HepG2 (cell line): Measurements from ENCODE around the gene SAMD4A. TPM values are rescaled to one million over a fixed set of nuclear protein-coding genes. Genes with fewer than 3 reads are reported as not detected.

Experiments
- ATAC-seq: fragments of 200-7000 bp; cut with Tn5 transposase; 3 replicates; pipeline ENCODE4 v1.9.1; 2020; ENCODE audit warnings: mild to moderate bottlenecking, moderate library complexity
- BruUV-seq: library from RNA; stranded (reverse); fragments of 400-500 nt; replicated peaks from 2 replicates; lab custom pipeline; 2021; lab: Mats Ljungman, UMichigan
- CTCF ChIA-PET: fragments of 300-600 bp; formaldehyde crosslinking; extraction: SDS; loops from one replicate; lab custom pipeline; 2021; ENCODE audit warnings: low total read pairs, inconsistent platforms, low intra/inter-chr PET ratio; lab: Yijun Ruan, JAX
- POLR2A ChIA-PET: fragments of 350-600 bp; sonication (Branson Sonifier 250); formaldehyde crosslinking; loops from one replicate; lab custom pipeline; 2020; ENCODE audit warnings: antibody characterized with exemption, inconsistent platforms; lab: Yijun Ruan, JAX
- DNase-seq: peaks from one replicate; pipeline ENCODE4 v3.0.0-alpha.2; 2015; ENCODE audit warnings: low spot score
- FAIRE-seq: peaks from 3 replicates; lab custom pipeline; 2011; peaks lifted over from hg19 to GRCh38; lab: Jason Lieb, UNC
- H2AFZ ChIP-seq: one replicate; pipeline ENCODE4 v1.6.1; 2011; ENCODE audit warnings: low read length, inconsistent platforms
- H3K27ac ChIP-seq: fragments of 300-600 bp; 3 replicates; pipeline ENCODE4 v1.8.0; 2011; ENCODE audit warnings: mixed run types, mild to moderate bottlenecking, mixed read lengths, low read length, inconsistent platforms; ENCODE audit not compliant: insufficient read depth; ENCODE audit errors: extremely low read length
- H3K27me3 ChIP-seq, 2 experiments: fragments of 200-600 bp in 1 of 2; 2 replicates in 1 of 2; 3 replicates in 1 of 2; pipeline versions ENCODE4 v1.6.0 to v1.8.0; 2011; ENCODE audit warnings: low read length in 2 of 2, mild to moderate bottlenecking in 2 of 2, moderate library complexity in 2 of 2, inconsistent platforms in 1 of 2; ENCODE audit not compliant: insufficient read depth in 2 of 2, control insufficient read depth in 1 of 2
- H3K36me3 ChIP-seq, 2 experiments: fragments of 200-600 bp in 1 of 2; replicated peaks in 1 of 2; 2 replicates in 1 of 2; 3 replicates in 1 of 2; pipeline versions ENCODE4 v1.5.1 to v1.8.0; 2011; ENCODE audit warnings: low read length in 2 of 2, inconsistent platforms in 1 of 2; ENCODE audit not compliant: insufficient read depth in 2 of 2, control insufficient read depth in 1 of 2
- H3K4me1 ChIP-seq: 2 replicates; pipeline ENCODE4 v1.5.1; 2012; ENCODE audit warnings: low read length, inconsistent platforms; ENCODE audit not compliant: insufficient read depth
- H3K4me2 ChIP-seq: 2 replicates; pipeline ENCODE4 v1.6.0; 2011; ENCODE audit warnings: low read depth, low read length, inconsistent platforms
- H3K4me3 ChIP-seq, 3 experiments: fragments of 200-600 bp in 1 of 3; sonication (generic), shearing (Covaris generic) in 1 of 3; replicated peaks in 1 of 3; 2 replicates each; pipeline ENCODE4 v1.5.1; 2011 to 2016; ENCODE audit warnings: low read length in 3 of 3, inconsistent platforms in 2 of 3, low read depth in 2 of 3, mild to moderate bottlenecking in 2 of 3, control low read depth in 1 of 3, mixed read lengths in 1 of 3; ENCODE audit not compliant: insufficient read depth in 1 of 3
- H3K79me2 ChIP-seq: one replicate; pipeline ENCODE4 v1.6.1; 2011; ENCODE audit warnings: low read length, inconsistent platforms; ENCODE audit not compliant: insufficient read depth
- H3K9ac ChIP-seq: 2 replicates; pipeline ENCODE4 v1.6.0; 2011; ENCODE audit warnings: mild to moderate bottlenecking, low read depth, low read length, inconsistent platforms; ENCODE audit not compliant: insufficient read depth
- H3K9me3 ChIP-seq: 2 replicates; pipeline ENCODE4 v1.5.1; 2012; ENCODE audit warnings: mild to moderate bottlenecking, low read length
- H4K20me1 ChIP-seq: 2 replicates; pipeline ENCODE4 v1.6.0; 2011; ENCODE audit warnings: inconsistent platforms, mild to moderate bottlenecking, low read length, moderate library complexity; ENCODE audit not compliant: insufficient read depth
- FOXJ3 ChIP-seq: sonication (generic); formaldehyde crosslinking; IDR thresholded peaks from 2 replicates; pipeline ENCODE4 v1.4.0; 2020; ENCODE audit warnings: missing genetic modification reagents, mild to moderate bottlenecking, borderline replicate concordance
- MAZ ChIP-seq, 2 experiments: sonication (generic) in 1 of 2; formaldehyde crosslinking in 1 of 2; IDR thresholded peaks; 2 replicates each; pipeline versions ENCODE4 v1.5.0 to v1.6.1; 2012 to 2020; ENCODE audit warnings: low read depth in 2 of 2, mild to moderate bottlenecking in 2 of 2, borderline replicate concordance in 1 of 2, improper control_type of control experiment in 1 of 2, low read length in 1 of 2, missing genetic modification reagents in 1 of 2, moderate library complexity in 1 of 2
- NFE2L1 ChIP-seq: sonication (generic); formaldehyde crosslinking; IDR thresholded peaks from 2 replicates; pipeline ENCODE4 v1.4.0; 2020; ENCODE audit warnings: missing genetic modification reagents, mild to moderate bottlenecking, borderline replicate concordance
- PLRG1 ChIP-seq: fragments of 450-650 bp; conservative IDR thresholded peaks from 2 replicates; pipeline ENCODE4 v1.6.1; 2016
- RFXAP ChIP-seq: sonication (generic); formaldehyde crosslinking; IDR thresholded peaks from 2 replicates; pipeline ENCODE4 v1.4.0; 2020; ENCODE audit warnings: missing genetic modification reagents, borderline replicate concordance
- TAF15 ChIP-seq: fragments of 200-400 bp; formaldehyde crosslinking; IDR thresholded peaks from one replicate; pipeline ENCODE4 v1.6.1; 2018; ENCODE audit warnings: mild to moderate bottlenecking, low read depth, low read length; ENCODE audit not compliant: poor library complexity, severe bottlenecking
- ZBTB1 ChIP-seq: sonication (generic); formaldehyde crosslinking; IDR thresholded peaks from 2 replicates; pipeline ENCODE4 v1.4.0; 2020; ENCODE audit warnings: missing genetic modification reagents, borderline replicate concordance
- ZNF12 ChIP-seq: sonication (generic); formaldehyde crosslinking; IDR thresholded peaks from 2 replicates; pipeline ENCODE4 v1.5.0; 2020; ENCODE audit warnings: missing genetic modification reagents
- ZNF746 ChIP-seq: sonication (generic); formaldehyde crosslinking; IDR thresholded peaks from 2 replicates; pipeline ENCODE4 v1.8.0; 2022; ENCODE audit warnings: mild to moderate bottlenecking, missing genetic modification reagents
- ZNF879 ChIP-seq: sonication (generic); formaldehyde crosslinking; IDR thresholded peaks from 2 replicates; pipeline ENCODE4 v1.8.1; 2023; ENCODE audit warnings: missing genetic modification reagents
- WGBS: methylation state at CpG from one replicate; pipeline ENCODE4 v1.1.6; 2017; ENCODE audit warnings: low lambda C conversion rate; 5-methylcytosine and 5-hydroxymethylcytosine counted together
- in situ Hi-C: cut with HindIII; loops from 2 replicates; pipeline ENCODE4 v1.10.0; 2017; ENCODE audit warnings: low pct_unique_long_range_greater_than_20kb; ENCODE audit not compliant: extremely low pct_ligation_motif_present
- intact Hi-C: fragments of 100-400 bp; cut with micrococcal nuclease; formaldehyde crosslinking; loops from one replicate; pipeline ENCODE4 v1.10.0; 2022; ENCODE audit not compliant: unreplicated experiment
- polyA plus RNA-seq, 8 experiments: library from polyadenylated mRNA; depleted of rRNA in 3 of 8; stranded (reverse) in 7 of 8; unstranded in 1 of 8; fragments of >200 nt; fragmentation: Illumina TruSeq in 4 of 8; extraction: Trizol in 4 of 8; gene quantifications; 2 replicates each; pipeline versions ENCODE4 v1.2.1 to v1.2.3, GENCODE V29; 2011 to 2016; ENCODE audit warnings: low read depth in 4 of 8, missing spikeins in 1 of 8, mixed read lengths in 1 of 8; ENCODE audit not compliant: insufficient read depth in 1 of 8
- total RNA-seq, 5 experiments: library from RNA; depleted of rRNA; stranded (reverse); fragments of >200 nt; fragmentation: Illumina TruSeq; extraction: Trizol; gene quantifications; 2 replicates each; pipeline ENCODE4 v1.2.3, GENCODE V29; 2016; ENCODE audit warnings: low read depth in 1 of 5
- TF ChIP-seq, protein P1 (sequence below): sonication (generic); formaldehyde crosslinking; IDR thresholded peaks from 2 replicates; pipeline ENCODE4 v1.4.0; 2020; ENCODE audit warnings: missing genetic modification reagents, borderline replicate concordance
- TF ChIP-seq, protein P2 (sequence below): sonication (generic); formaldehyde crosslinking; conservative IDR thresholded peaks from 2 replicates; pipeline ENCODE4 v1.4.0; 2020; ENCODE audit warnings: missing genetic modification reagents
- TF ChIP-seq, protein P3 (sequence below): sonication (generic); formaldehyde crosslinking; IDR thresholded peaks from 2 replicates; pipeline ENCODE4 v1.4.0; 2020; ENCODE audit warnings: missing genetic modification reagents, borderline replicate concordance
- TF ChIP-seq, protein P4 (sequence below): sonication (generic); formaldehyde crosslinking; IDR thresholded peaks from 2 replicates; pipeline ENCODE4 v1.8.1; 2023; ENCODE audit warnings: mild to moderate bottlenecking, inconsistent platforms, moderate library complexity, missing genetic modification reagents, borderline replicate concordance

Gene SAMD4A
- total and polyA plus RNA-seq, 2 of the 13 experiments (the other 11 are each of a cell fraction or from before 2014, with no cell fraction given) = 11.8 to 13.0 TPM

DNA sequence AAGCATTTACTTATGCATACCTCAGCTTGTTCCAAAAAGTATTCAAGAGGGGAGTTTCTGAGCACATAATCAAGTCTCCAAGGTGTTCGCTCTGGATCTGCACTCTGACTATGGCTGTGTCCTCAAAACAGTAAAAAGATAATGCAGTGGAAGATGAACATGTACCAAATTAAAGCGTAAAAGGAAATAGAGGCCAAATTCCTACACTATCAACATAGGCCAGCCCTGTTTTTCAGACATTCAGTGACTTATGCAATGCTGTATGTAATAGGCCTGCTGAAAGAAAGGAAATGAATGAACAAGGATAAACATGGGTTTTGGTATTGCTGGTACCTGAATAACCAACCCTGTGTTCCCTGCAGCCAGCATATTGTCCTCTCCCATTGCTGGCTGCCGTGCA lies 115.7 kb downstream of the SAMD4A start:
- Histone ChIP-seq H3K36me3 (peaks cover 2 to 21% of the 10 kb centered on the region in 2 experiments; a peak in 4 of 5 replicates), H3K4me3 (no peak overlapping the region), H3K27me3 (no peaks in the 10 kb centered on the region), H2AFZ (no peak overlapping the region), H3K4me1 (no peaks in the 10 kb centered on the region), H3K79me2 (peaks cover 19% of the 10 kb centered on the region), H3K27ac (no peak overlapping the region), H4K20me1 (no peaks in the 10 kb centered on the region), H3K4me2 (no peak overlapping the region), H3K9me3 (no peaks in the 10 kb centered on the region), H3K9ac (no peak overlapping the region)
- DNase-seq = no peak
- intact Hi-C loops = no loop called here
- no peak for FAIRE-seq
- in situ Hi-C loops = no loop called here
- no TSS peak for BruUV-seq
- TF ChIP-seq MAZ (IDR thresholded peaks at IDR 0.05; ENCODE audit: borderline replicate concordance, low read depth, low read length) = no peak
- no peak for TF ChIP-seq MAZ (CRISPR knock-in tag; IDR thresholded peaks at IDR 0.05; ENCODE audit: low read depth)
- no peak for TF ChIP-seq TAF15
- no peak for TF ChIP-seq NFE2L1 (CRISPR knock-in tag)
- TF ChIP-seq, protein P1, sequence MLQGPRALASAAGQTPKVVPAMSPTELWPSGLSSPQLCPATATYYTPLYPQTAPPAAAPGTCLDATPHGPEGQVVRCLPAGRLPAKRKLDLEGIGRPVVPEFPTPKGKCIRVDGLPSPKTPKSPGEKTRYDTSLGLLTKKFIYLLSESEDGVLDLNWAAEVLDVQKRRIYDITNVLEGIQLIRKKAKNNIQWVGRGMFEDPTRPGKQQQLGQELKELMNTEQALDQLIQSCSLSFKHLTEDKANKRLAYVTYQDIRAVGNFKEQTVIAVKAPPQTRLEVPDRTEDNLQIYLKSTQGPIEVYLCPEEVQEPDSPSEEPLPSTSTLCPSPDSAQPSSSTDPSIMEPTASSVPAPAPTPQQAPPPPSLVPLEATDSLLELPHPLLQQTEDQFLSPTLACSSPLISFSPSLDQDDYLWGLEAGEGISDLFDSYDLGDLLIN = no peak
- no peak for TF ChIP-seq ZNF12 (CRISPR knock-in tag)
- no peak for TF ChIP-seq ZNF879 (CRISPR knock-in tag)
- TF ChIP-seq ZNF746 (CRISPR knock-in tag) = no peak
- TF ChIP-seq ZBTB1 (CRISPR knock-in tag) = no peak
- TF ChIP-seq FOXJ3 (CRISPR knock-in tag) = no peak
- TF ChIP-seq RFXAP = no peak
- TF ChIP-seq, protein P2, sequence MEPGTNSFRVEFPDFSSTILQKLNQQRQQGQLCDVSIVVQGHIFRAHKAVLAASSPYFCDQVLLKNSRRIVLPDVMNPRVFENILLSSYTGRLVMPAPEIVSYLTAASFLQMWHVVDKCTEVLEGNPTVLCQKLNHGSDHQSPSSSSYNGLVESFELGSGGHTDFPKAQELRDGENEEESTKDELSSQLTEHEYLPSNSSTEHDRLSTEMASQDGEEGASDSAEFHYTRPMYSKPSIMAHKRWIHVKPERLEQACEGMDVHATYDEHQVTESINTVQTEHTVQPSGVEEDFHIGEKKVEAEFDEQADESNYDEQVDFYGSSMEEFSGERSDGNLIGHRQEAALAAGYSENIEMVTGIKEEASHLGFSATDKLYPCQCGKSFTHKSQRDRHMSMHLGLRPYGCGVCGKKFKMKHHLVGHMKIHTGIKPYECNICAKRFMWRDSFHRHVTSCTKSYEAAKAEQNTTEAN (CRISPR knock-in tag) = no peak
- TF ChIP-seq, protein P3, sequence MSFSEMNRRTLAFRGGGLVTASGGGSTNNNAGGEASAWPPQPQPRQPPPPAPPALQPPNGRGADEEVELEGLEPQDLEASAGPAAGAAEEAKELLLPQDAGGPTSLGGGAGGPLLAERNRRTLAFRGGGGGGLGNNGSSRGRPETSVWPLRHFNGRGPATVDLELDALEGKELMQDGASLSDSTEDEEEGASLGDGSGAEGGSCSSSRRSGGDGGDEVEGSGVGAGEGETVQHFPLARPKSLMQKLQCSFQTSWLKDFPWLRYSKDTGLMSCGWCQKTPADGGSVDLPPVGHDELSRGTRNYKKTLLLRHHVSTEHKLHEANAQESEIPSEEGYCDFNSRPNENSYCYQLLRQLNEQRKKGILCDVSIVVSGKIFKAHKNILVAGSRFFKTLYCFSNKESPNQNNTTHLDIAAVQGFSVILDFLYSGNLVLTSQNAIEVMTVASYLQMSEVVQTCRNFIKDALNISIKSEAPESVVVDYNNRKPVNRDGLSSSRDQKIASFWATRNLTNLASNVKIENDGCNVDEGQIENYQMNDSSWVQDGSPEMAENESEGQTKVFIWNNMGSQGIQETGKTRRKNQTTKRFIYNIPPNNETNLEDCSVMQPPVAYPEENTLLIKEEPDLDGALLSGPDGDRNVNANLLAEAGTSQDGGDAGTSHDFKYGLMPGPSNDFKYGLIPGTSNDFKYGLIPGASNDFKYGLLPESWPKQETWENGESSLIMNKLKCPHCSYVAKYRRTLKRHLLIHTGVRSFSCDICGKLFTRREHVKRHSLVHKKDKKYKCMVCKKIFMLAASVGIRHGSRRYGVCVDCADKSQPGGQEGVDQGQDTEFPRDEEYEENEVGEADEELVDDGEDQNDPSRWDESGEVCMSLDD (CRISPR knock-in tag) = no peak
- TF ChIP-seq, protein P4, sequence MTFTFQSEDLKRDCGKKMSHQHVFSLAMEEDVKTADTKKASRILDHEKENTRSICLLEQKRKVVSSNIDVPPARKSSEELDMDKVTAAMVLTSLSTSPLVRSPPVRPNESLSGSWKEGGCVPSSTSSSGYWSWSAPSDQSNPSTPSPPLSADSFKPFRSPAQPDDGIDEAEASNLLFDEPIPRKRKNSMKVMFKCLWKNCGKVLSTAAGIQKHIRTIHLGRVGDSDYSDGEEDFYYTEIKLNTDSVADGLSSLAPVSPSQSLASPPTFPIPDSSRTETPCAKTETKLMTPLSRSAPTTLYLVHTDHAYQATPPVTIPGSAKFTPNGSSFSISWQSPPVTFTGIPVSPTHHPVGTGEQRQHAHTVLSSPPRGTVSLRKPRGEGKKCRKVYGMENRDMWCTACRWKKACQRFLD (CRISPR knock-in tag) = no peak
- no peak for TF ChIP-seq PLRG1
- ATAC-seq = no peak
- ChIA-PET CTCF (no interaction called here), POLR2A (no interaction called here)
- 98% methylated on average over 2 of the region's 3 CpGs for WGBS
